HepG2 (cell line): ENCODE results near the gene ZNF302. TPM values are rescaled to one million over a fixed set of nuclear protein-coding genes. Genes with fewer than 3 reads are reported as not detected.

Experiments
- ATAC-seq: fragments of 200-7000 bp; cut with Tn5 transposase; 3 replicates; pipeline ENCODE4 v1.9.1; 2020; ENCODE audit warnings: mild to moderate bottlenecking, moderate library complexity
- BruUV-seq: library from RNA; stranded (reverse); fragments of 400-500 nt; replicated peaks from 2 replicates; lab custom pipeline; 2021; lab: Mats Ljungman, UMichigan
- CTCF ChIA-PET: fragments of 300-600 bp; formaldehyde crosslinking; extraction: SDS; loops from one replicate; lab custom pipeline; 2021; ENCODE audit warnings: low total read pairs, inconsistent platforms, low intra/inter-chr PET ratio; lab: Yijun Ruan, JAX
- POLR2A ChIA-PET: fragments of 350-600 bp; sonication (Branson Sonifier 250); formaldehyde crosslinking; loops from one replicate; lab custom pipeline; 2020; ENCODE audit warnings: antibody characterized with exemption, inconsistent platforms; lab: Yijun Ruan, JAX
- DNase-seq: peaks from one replicate; pipeline ENCODE4 v3.0.0-alpha.2; 2015; ENCODE audit warnings: low spot score
- FAIRE-seq: peaks from 3 replicates; lab custom pipeline; 2011; peaks lifted over from hg19 to GRCh38; lab: Jason Lieb, UNC
- H2AFZ ChIP-seq: one replicate; pipeline ENCODE4 v1.6.1; 2011; ENCODE audit warnings: low read length, inconsistent platforms
- H3K27ac ChIP-seq: fragments of 300-600 bp; 3 replicates; pipeline ENCODE4 v1.8.0; 2011; ENCODE audit warnings: mixed run types, mild to moderate bottlenecking, mixed read lengths, low read length, inconsistent platforms; ENCODE audit not compliant: insufficient read depth; ENCODE audit errors: extremely low read length
- H3K27me3 ChIP-seq, 2 experiments: fragments of 200-600 bp in 1 of 2; 2 replicates in 1 of 2; 3 replicates in 1 of 2; pipeline versions ENCODE4 v1.6.0 to v1.8.0; 2011; ENCODE audit warnings: low read length in 2 of 2, mild to moderate bottlenecking in 2 of 2, moderate library complexity in 2 of 2, inconsistent platforms in 1 of 2; ENCODE audit not compliant: insufficient read depth in 2 of 2, control insufficient read depth in 1 of 2
- H3K36me3 ChIP-seq, 2 experiments: fragments of 200-600 bp in 1 of 2; replicated peaks in 1 of 2; 2 replicates in 1 of 2; 3 replicates in 1 of 2; pipeline versions ENCODE4 v1.5.1 to v1.8.0; 2011; ENCODE audit warnings: low read length in 2 of 2, inconsistent platforms in 1 of 2; ENCODE audit not compliant: insufficient read depth in 2 of 2, control insufficient read depth in 1 of 2
- H3K4me1 ChIP-seq: 2 replicates; pipeline ENCODE4 v1.5.1; 2012; ENCODE audit warnings: low read length, inconsistent platforms; ENCODE audit not compliant: insufficient read depth
- H3K4me2 ChIP-seq: 2 replicates; pipeline ENCODE4 v1.6.0; 2011; ENCODE audit warnings: low read depth, low read length, inconsistent platforms
- H3K4me3 ChIP-seq, 3 experiments: fragments of 200-600 bp in 1 of 3; sonication (generic), shearing (Covaris generic) in 1 of 3; replicated peaks in 1 of 3; 2 replicates each; pipeline ENCODE4 v1.5.1; 2011 to 2016; ENCODE audit warnings: low read length in 3 of 3, inconsistent platforms in 2 of 3, low read depth in 2 of 3, mild to moderate bottlenecking in 2 of 3, control low read depth in 1 of 3, mixed read lengths in 1 of 3; ENCODE audit not compliant: insufficient read depth in 1 of 3
- H3K79me2 ChIP-seq: one replicate; pipeline ENCODE4 v1.6.1; 2011; ENCODE audit warnings: low read length, inconsistent platforms; ENCODE audit not compliant: insufficient read depth
- H3K9ac ChIP-seq: 2 replicates; pipeline ENCODE4 v1.6.0; 2011; ENCODE audit warnings: mild to moderate bottlenecking, low read depth, low read length, inconsistent platforms; ENCODE audit not compliant: insufficient read depth
- H3K9me3 ChIP-seq: 2 replicates; pipeline ENCODE4 v1.5.1; 2012; ENCODE audit warnings: mild to moderate bottlenecking, low read length
- H4K20me1 ChIP-seq: 2 replicates; pipeline ENCODE4 v1.6.0; 2011; ENCODE audit warnings: inconsistent platforms, mild to moderate bottlenecking, low read length, moderate library complexity; ENCODE audit not compliant: insufficient read depth
- DDIT3 ChIP-seq: sonication (generic); formaldehyde crosslinking; IDR thresholded peaks from 2 replicates; pipeline ENCODE4 v1.4.0; 2020; ENCODE audit warnings: mild to moderate bottlenecking, missing genetic modification reagents
- HES4 ChIP-seq: sonication (generic); formaldehyde crosslinking; IDR thresholded peaks from 2 replicates; pipeline ENCODE4 v1.9.0; 2021; ENCODE audit warnings: mild to moderate bottlenecking, missing genetic modification reagents, borderline replicate concordance
- IKZF5 ChIP-seq: IDR thresholded peaks from 2 replicates; pipeline ENCODE4 v1.6.1; 2018; ENCODE audit warnings: missing genetic modification reagents, mild to moderate bottlenecking, missing compliant biosample characterization
- MYPOP ChIP-seq: sonication (generic); formaldehyde crosslinking; IDR thresholded peaks from 2 replicates; pipeline ENCODE4 v1.8.1; 2023; ENCODE audit warnings: mild to moderate bottlenecking, moderate library complexity, missing genetic modification reagents
- NONO ChIP-seq, 2 experiments: fragments of 450-650 bp in 1 of 2; sonication (generic) in 1 of 2; formaldehyde crosslinking in 1 of 2; IDR thresholded peaks in 1 of 2; conservative IDR thresholded peaks in 1 of 2; 2 replicates each; pipeline versions ENCODE4 v1.6.1 to v1.8.0; 2017 to 2022; ENCODE audit warnings: mild to moderate bottlenecking in 1 of 2, missing genetic modification reagents in 1 of 2, moderate library complexity in 1 of 2
- PAXIP1 ChIP-seq: sonication (generic); formaldehyde crosslinking; conservative IDR thresholded peaks from 2 replicates; pipeline ENCODE4 v1.4.0; 2020; ENCODE audit warnings: mild to moderate bottlenecking, missing genetic modification reagents, moderate library complexity
- PHF21A ChIP-seq: sonication (generic); formaldehyde crosslinking; IDR thresholded peaks from 2 replicates; pipeline ENCODE4 v1.5.0; 2020; ENCODE audit warnings: mild to moderate bottlenecking, missing genetic modification reagents
- SMYD3 ChIP-seq: sonication (generic); formaldehyde crosslinking; IDR thresholded peaks from 2 replicates; pipeline ENCODE4 v1.8.1; 2023; ENCODE audit warnings: mild to moderate bottlenecking, missing genetic modification reagents
- TOPORS ChIP-seq: sonication (generic); formaldehyde crosslinking; IDR thresholded peaks from 2 replicates; pipeline ENCODE4 v1.8.0; 2023; ENCODE audit warnings: mild to moderate bottlenecking, missing genetic modification reagents
- ZNF253 ChIP-seq: sonication (generic); formaldehyde crosslinking; IDR thresholded peaks from 2 replicates; pipeline ENCODE4 v1.8.0; 2022; ENCODE audit warnings: mild to moderate bottlenecking, missing genetic modification reagents, borderline replicate concordance
- ZNF382 ChIP-seq: sonication (generic); formaldehyde crosslinking; IDR thresholded peaks from 2 replicates; pipeline ENCODE4 v1.5.0; 2020; ENCODE audit warnings: missing genetic modification reagents, mild to moderate bottlenecking, borderline replicate concordance
- ZNF563 ChIP-seq: sonication (generic); formaldehyde crosslinking; IDR thresholded peaks from 2 replicates; pipeline ENCODE4 v1.8.0; 2022; ENCODE audit warnings: mild to moderate bottlenecking, moderate library complexity, missing genetic modification reagents
- ZNF749 ChIP-seq: sonication (generic); formaldehyde crosslinking; IDR thresholded peaks from 2 replicates; pipeline ENCODE4 v1.8.0; 2022; ENCODE audit warnings: mild to moderate bottlenecking, missing genetic modification reagents, moderate library complexity, borderline replicate concordance
- ZSCAN30 ChIP-seq: sonication (generic); formaldehyde crosslinking; IDR thresholded peaks from 2 replicates; pipeline ENCODE4 v1.5.0; 2020; ENCODE audit warnings: mild to moderate bottlenecking, missing genetic modification reagents
- WGBS: methylation state at CpG from one replicate; pipeline ENCODE4 v1.1.6; 2017; ENCODE audit warnings: low lambda C conversion rate; 5-methylcytosine and 5-hydroxymethylcytosine counted together
- in situ Hi-C: cut with HindIII; loops from 2 replicates; pipeline ENCODE4 v1.10.0; 2017; ENCODE audit warnings: low pct_unique_long_range_greater_than_20kb; ENCODE audit not compliant: extremely low pct_ligation_motif_present
- intact Hi-C: fragments of 100-400 bp; cut with micrococcal nuclease; formaldehyde crosslinking; loops from one replicate; pipeline ENCODE4 v1.10.0; 2022; ENCODE audit not compliant: unreplicated experiment
- polyA plus RNA-seq, 8 experiments: library from polyadenylated mRNA; depleted of rRNA in 3 of 8; stranded (reverse) in 7 of 8; unstranded in 1 of 8; fragments of >200 nt; fragmentation: Illumina TruSeq in 4 of 8; extraction: Trizol in 4 of 8; gene quantifications; 2 replicates each; pipeline versions ENCODE4 v1.2.1 to v1.2.3, GENCODE V29; 2011 to 2016; ENCODE audit warnings: low read depth in 4 of 8, missing spikeins in 1 of 8, mixed read lengths in 1 of 8; ENCODE audit not compliant: insufficient read depth in 1 of 8
- total RNA-seq, 5 experiments: library from RNA; depleted of rRNA; stranded (reverse); fragments of >200 nt; fragmentation: Illumina TruSeq; extraction: Trizol; gene quantifications; 2 replicates each; pipeline ENCODE4 v1.2.3, GENCODE V29; 2016; ENCODE audit warnings: low read depth in 1 of 5

ZNF302 gene
- total and polyA plus RNA-seq, 2 of the 13 experiments (the other 11 are each of a cell fraction or from before 2014, with no cell fraction given), result not detected

- FAIRE-seq, result no peak
- ChIA-PET POLR2A (no interaction called here), CTCF (no interaction called here)
- DNase-seq, result no peak
- no peaks in the 10 kb centered on the region; a peak in 1 of 5 replicates for H3K27me3 ChIP-seq
- peaks cover 7% of the 10 kb centered on the region; the same call in 1 of the 2 replicates for H3K9me3 ChIP-seq
- no peak overlapping the region for H3K4me2 ChIP-seq
- H2AFZ ChIP-seq, result no peak overlapping the region
- no peak overlapping the region for H3K9ac ChIP-seq
- H3K4me1 ChIP-seq, result peaks cover 16% of the 10 kb centered on the region
- no peak overlapping the region for H3K27ac ChIP-seq
- TF ChIP-seq PHF21A (CRISPR knock-in tag) (no peak), ZNF749 (CRISPR knock-in tag) (no peak), ZNF563 (CRISPR knock-in tag) (no peak), MYPOP (CRISPR knock-in tag) (no peak), HES4 (no peak), ZSCAN30 (no peak), DDIT3 (CRISPR knock-in tag) (no peak), ZNF253 (CRISPR knock-in tag) (no peak), SMYD3 (CRISPR knock-in tag) (no peak), PAXIP1 (CRISPR knock-in tag) (no peak), TOPORS (CRISPR knock-in tag) (no peak), ZNF382 (CRISPR knock-in tag) (no peak), IKZF5 (no peak), NONO (IDR thresholded peaks at IDR 0.05) (no peak), NONO (CRISPR knock-in tag; conservative IDR thresholded peaks at IDR 0.05) (no peak)
- ATAC-seq, result no peak
- in situ Hi-C loops (no loop called here), intact Hi-C loops (no loop called here)
- BruUV-seq, result no TSS peak
- H3K4me3 ChIP-seq, result no peak overlapping the region
- H3K36me3 ChIP-seq, result no peaks in the 10 kb centered on the region
- H4K20me1 ChIP-seq, result no peaks in the 10 kb centered on the region
- 24% methylated on average over 2 of the region's 2 CpGs for WGBS
- H3K79me2 ChIP-seq, result no peaks in the 10 kb centered on the region
Observed at GRCh38 chr19:34651747-34652146, 25.7 kb upstream of the ZNF302 start.
